ENCODE results near the gene MAPK7.

DNA sequence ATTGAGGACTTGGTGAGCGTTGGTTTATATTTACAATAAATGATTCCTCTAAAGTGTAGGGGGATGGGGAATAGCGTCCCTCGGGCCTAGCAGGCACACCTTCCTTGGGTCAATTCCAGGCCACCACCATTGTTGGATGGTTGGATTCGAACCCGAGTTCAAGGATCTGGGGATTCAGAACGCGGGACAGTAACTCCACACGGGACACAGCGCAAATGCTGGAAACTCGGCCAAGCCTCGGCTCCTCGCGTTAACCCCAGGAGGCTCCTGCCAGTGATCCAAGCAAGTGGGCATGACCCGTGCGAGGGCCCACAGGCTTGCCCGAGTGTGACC lies 16.4 kb upstream of the MAPK7 start:
- TF ChIP-seq, protein P1, sequence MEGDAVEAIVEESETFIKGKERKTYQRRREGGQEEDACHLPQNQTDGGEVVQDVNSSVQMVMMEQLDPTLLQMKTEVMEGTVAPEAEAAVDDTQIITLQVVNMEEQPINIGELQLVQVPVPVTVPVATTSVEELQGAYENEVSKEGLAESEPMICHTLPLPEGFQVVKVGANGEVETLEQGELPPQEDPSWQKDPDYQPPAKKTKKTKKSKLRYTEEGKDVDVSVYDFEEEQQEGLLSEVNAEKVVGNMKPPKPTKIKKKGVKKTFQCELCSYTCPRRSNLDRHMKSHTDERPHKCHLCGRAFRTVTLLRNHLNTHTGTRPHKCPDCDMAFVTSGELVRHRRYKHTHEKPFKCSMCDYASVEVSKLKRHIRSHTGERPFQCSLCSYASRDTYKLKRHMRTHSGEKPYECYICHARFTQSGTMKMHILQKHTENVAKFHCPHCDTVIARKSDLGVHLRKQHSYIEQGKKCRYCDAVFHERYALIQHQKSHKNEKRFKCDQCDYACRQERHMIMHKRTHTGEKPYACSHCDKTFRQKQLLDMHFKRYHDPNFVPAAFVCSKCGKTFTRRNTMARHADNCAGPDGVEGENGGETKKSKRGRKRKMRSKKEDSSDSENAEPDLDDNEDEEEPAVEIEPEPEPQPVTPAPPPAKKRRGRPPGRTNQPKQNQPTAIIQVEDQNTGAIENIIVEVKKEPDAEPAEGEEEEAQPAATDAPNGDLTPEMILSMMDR (IDR thresholded peaks at IDR 0.05; ENCODE audit: insufficient read depth, low read length, poor library complexity, severe bottlenecking) = no peak
- TF ChIP-seq EZH2phosphoT487 (conservative IDR thresholded peaks at IDR 0.05; ENCODE audit: low read length) = no peak

Measured in SU-DHL-6 (cell line).